ENCODE results near the gene ZFYVE28. TPM values are rescaled to one million over a fixed set of nuclear protein-coding genes. Genes with fewer than 3 reads are reported as not detected.
A peak's percentile ranks its signal among the peaks of the same experiment; 100 is the strongest.

Gene ZFYVE28
- total and polyA plus RNA-seq, 2 of the 8 experiments (the other 6 are each of a cell fraction or from before 2014, with no cell fraction given): 1.7 to 4.9 TPM

DNA sequence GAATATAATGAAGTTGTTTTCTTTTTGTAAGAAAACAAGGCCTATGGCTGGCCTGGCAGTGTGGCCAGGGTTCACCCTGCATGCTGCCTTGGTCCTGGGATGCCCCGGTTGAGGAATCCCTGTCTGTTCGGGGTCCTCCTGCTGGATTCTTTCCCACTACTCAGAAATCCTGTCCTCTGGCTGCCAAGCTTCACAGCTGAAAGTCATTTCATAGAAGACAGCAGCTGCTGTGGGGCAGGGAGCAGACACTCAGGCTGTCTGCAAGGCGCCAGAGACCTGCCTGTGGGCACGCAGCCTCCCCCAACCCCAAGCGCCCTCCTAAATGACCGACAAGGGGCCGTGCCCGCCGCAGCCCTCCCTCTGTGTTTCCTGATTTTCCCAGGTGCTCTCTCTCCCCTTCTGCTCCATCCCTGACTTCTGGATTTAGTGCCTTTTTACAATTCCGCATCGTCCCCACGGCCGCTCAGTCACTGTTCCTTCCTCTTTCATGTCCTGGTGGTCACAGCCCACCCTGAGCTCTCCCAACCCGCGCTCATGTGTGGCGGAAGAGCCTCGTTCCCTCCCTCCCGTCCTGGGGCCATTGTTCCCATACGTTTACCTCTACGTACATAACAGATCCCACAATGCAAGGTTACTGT is 27.5 kb downstream of the ZFYVE28 start:
- Histone ChIP-seq H2BK120ac (replicated peaks; ENCODE audit: low read depth, low read length) (no peak overlapping the region), H3K27me3 (replicated peaks in 1 of 4; ENCODE audit: control insufficient read depth in 3 of 4, extremely low read depth in 1 of 4, insufficient read depth in 3 of 4, low read length in 3 of 4) (no peaks in the 10 kb centered on the region), H2BK20ac (ENCODE audit: low read length) (no peak overlapping the region), H4K5ac (ENCODE audit: insufficient read length, low read depth, low read length) (no peak overlapping the region), H3K36me3 (ENCODE audit: control insufficient read depth in 2 of 4, insufficient read depth in 4 of 4, low read length in 3 of 4) (no peaks in the 10 kb centered on the region), H4K91ac (replicated peaks; ENCODE audit: insufficient read length, low read length) (peak overlapping the region; percentile 54), H3K23ac (ENCODE audit: insufficient read length) (no peak overlapping the region), H3K4me2 (ENCODE audit: insufficient read depth in 1 of 2, low read depth in 2 of 2, low read length in 2 of 2) (peak overlapping the region; percentile 54 to 67), H4K8ac (ENCODE audit: extremely low read depth, insufficient read depth, low read length) (peak overlapping the region; percentile 16; the same call in 1 of the 2 replicates), H4K20me1 (replicated peaks in 1 of 2; ENCODE audit: control insufficient read depth in 1 of 2, insufficient read depth in 2 of 2, low read length in 2 of 2) (no peaks in the 10 kb centered on the region), H3K9ac (replicated peaks in 1 of 4; ENCODE audit: extremely low read depth in 1 of 4, low read depth in 3 of 4, low read length in 3 of 4) (no peak overlapping the region), H2BK15ac (ENCODE audit: low read length) (no peak overlapping the region), H3K9me3 (ENCODE audit: insufficient read depth in 2 of 2, low read depth in 1 of 2, low read length in 1 of 2) (no peaks in the 10 kb centered on the region), H3K4me3 (ENCODE audit: extremely low read depth in 1 of 4, insufficient read depth in 2 of 4, low read depth in 3 of 4, low read length in 4 of 4) (peak overlapping the region in 3 of 4 experiments; percentile 0 to 22 (median 2); a peak in 4 of 8 replicates), H3K79me2 (ENCODE audit: control insufficient read depth in 1 of 2, insufficient read depth in 2 of 2, low read length in 2 of 2) (no peaks in the 10 kb centered on the region), H3K79me1 (ENCODE audit: low read depth, low read length) (peaks cover 5% of the 10 kb centered on the region; the same call in 1 of the 2 replicates), H3K23me2 (ENCODE audit: low read depth, low read length) (peaks cover 6% of the 10 kb centered on the region; the same call in 1 of the 2 replicates), H2BK12ac (ENCODE audit: low read depth, low read length) (0 out of 2 replicates have a peak overlapping the region, but pooled peaks have one; percentile 75), H3K56ac (replicated peaks; ENCODE audit: insufficient read length, low read depth, low read length) (no peak overlapping the region), H3K27ac (ENCODE audit: low read depth, low read length) (no peak overlapping the region), H3K18ac (ENCODE audit: extremely low read depth, low read length) (no peak overlapping the region), H3K14ac (ENCODE audit: insufficient read length) (no peak overlapping the region), H2AK5ac (ENCODE audit: low read depth, low read length) (no peak overlapping the region), H3K4me1 (replicated peaks in 1 of 4; ENCODE audit: control insufficient read depth in 3 of 4, insufficient read depth in 4 of 4, low read length in 3 of 4) (peaks cover 0 to 33% (median 14%) of the 10 kb centered on the region in 4 experiments; a peak in 6 of 7 replicates), H2BK5ac (ENCODE audit: low read depth, low read length) (peak overlapping the region; percentile 52; the same call in 1 of the 2 replicates), H3K4ac (replicated peaks; ENCODE audit: insufficient read length, low read depth, low read length) (peak overlapping the region; percentile 36), H2AFZ (ENCODE audit: low read length) (peak overlapping the region; percentile 49; the same call in 1 of the 2 replicates)
- DNase-seq (ENCODE audit: low read depth in 1 of 2, low spot score in 2 of 2) (no peak), FAIRE-seq (no peak)
- ChIA-PET CTCF (ENCODE audit: partially characterized antibody) (interaction anchor here (1.4 to 1.9 kb wide), 3 partner anchors 9 to 171 kb away, joined by 4 to 6 read pairs (median 5); partner anchors contain the start of gene RNF4), POLR2A (ENCODE audit: partially characterized antibody) (interaction anchor here (0.5 to 1.1 kb wide), 2 partner anchors 28 to 78 kb away, joined by 3 read pairs; partner anchors contain the start of genes CFAP99 and RNF4)
- WGBS, 2 experiments (ENCODE audit: extremely low coverage in 1 of 2, insufficient coverage in 1 of 2, insufficient read length in 1 of 2, insufficient replicate concordance in 2 of 2, low coverage in 1 of 2, low lambda C conversion rate in 2 of 2, missing lambda C conversion rate in 1 of 2): 66% methylated on average over 20 of the region's 20 CpGs; no CpG with 5 or more reads in 1 of the 2 experiments
- TF ChIP-seq, protein P1, sequence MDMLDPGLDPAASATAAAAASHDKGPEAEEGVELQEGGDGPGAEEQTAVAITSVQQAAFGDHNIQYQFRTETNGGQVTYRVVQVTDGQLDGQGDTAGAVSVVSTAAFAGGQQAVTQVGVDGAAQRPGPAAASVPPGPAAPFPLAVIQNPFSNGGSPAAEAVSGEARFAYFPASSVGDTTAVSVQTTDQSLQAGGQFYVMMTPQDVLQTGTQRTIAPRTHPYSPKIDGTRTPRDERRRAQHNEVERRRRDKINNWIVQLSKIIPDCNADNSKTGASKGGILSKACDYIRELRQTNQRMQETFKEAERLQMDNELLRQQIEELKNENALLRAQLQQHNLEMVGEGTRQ (IDR thresholded peaks at IDR 0.05; ENCODE audit: low read length): no peak
- TF ChIP-seq SIN3A (conservative IDR thresholded peaks at IDR 0.05 in 1 of 2, IDR thresholded peaks at IDR 0.05 in 1 of 2; ENCODE audit: low read depth in 1 of 2, low read length in 2 of 2): no peak
- no peak for TF ChIP-seq EGR1 (IDR thresholded peaks at IDR 0.05; ENCODE audit: borderline replicate concordance, low read depth, low read length)
- TF ChIP-seq CEBPB (IDR thresholded peaks at IDR 0.05; ENCODE audit: low read depth, low read length): no peak
- no peak for TF ChIP-seq EZH2 (IDR thresholded peaks at IDR 0.05; ENCODE audit: low read depth, low read length, severe bottlenecking)
- TF ChIP-seq NANOG (IDR thresholded peaks at IDR 0.05; ENCODE audit: insufficient read depth, low read depth, low read length, poor library complexity, severe bottlenecking): no peak
- TF ChIP-seq CBX5 (IDR thresholded peaks at IDR 0.05; ENCODE audit: low read depth, low read length): no peak
- no peak for TF ChIP-seq SAP30 (IDR thresholded peaks at IDR 0.05; ENCODE audit: insufficient read depth, insufficient replicate concordance, low read length)
- TF ChIP-seq TEAD4 (IDR thresholded peaks at IDR 0.05; ENCODE audit: low read depth, low read length): no peak
- no peak for TF ChIP-seq YY1 (IDR thresholded peaks at IDR 0.05; ENCODE audit: low read depth, low read length)
- no peak for TF ChIP-seq NRF1 (IDR thresholded peaks at IDR 0.05; ENCODE audit: low read depth, low read length)

Data from H1 (cell line).